Stimulated activated naive CD8-positive, alpha-beta T cell treated with anti-CD3 and anti-CD28 coated beads, Interleukin-15, Interleukin-2, amounts not matched to agents 100 ng/mL and 50 ng/mL, for 24 hours (primary cell): ENCODE measurements around the gene OSBP2.

Experiments used
- H3K27ac Mint-ChIP-seq: one replicate; pipeline ENCODE4 v1.8.0; 2021; ENCODE audit warnings: mild to moderate bottlenecking, mixed read lengths
- H3K27me3 Mint-ChIP-seq: one replicate; pipeline ENCODE4 v1.8.0; 2021; ENCODE audit warnings: mixed read lengths
- H3K36me3 Mint-ChIP-seq: one replicate; pipeline ENCODE4 v1.8.0; 2021; ENCODE audit warnings: low read depth, mixed read lengths
- H3K4me1 Mint-ChIP-seq: one replicate; pipeline ENCODE4 v1.8.0; 2021; ENCODE audit warnings: low read depth, mixed read lengths
- H3K4me3 Mint-ChIP-seq: one replicate; pipeline ENCODE4 v1.8.0; 2021; ENCODE audit warnings: mild to moderate bottlenecking, mixed read lengths
- H3K9me3 Mint-ChIP-seq: one replicate; pipeline ENCODE4 v1.8.0; 2021; ENCODE audit warnings: mixed read lengths

The OSBP2 gene

GRCh38 chr22:30861688-30862552 is 167.2 kb downstream of the OSBP2 start:
- Mint-ChIP-seq H3K36me3 (no peaks in the 10 kb centered on the region), H3K4me1 (no peaks in the 10 kb centered on the region), H3K27ac (no peak overlapping the region), H3K9me3 (no peaks in the 10 kb centered on the region), H3K4me3 (no peak overlapping the region), H3K27me3 (no peaks in the 10 kb centered on the region)

GRCh38 chr22:30863081-30863833 is 168.6 kb downstream of the OSBP2 start:
- Mint-ChIP-seq H3K27me3 (no peaks in the 10 kb centered on the region), H3K4me3 (no peak overlapping the region), H3K4me1 (no peaks in the 10 kb centered on the region), H3K9me3 (no peaks in the 10 kb centered on the region), H3K36me3 (no peaks in the 10 kb centered on the region), H3K27ac (no peak overlapping the region)

GRCh38 chr22:30864441-30865420 is 170.1 kb downstream of the OSBP2 start:
- Mint-ChIP-seq H3K4me1 (no peaks in the 10 kb centered on the region), H3K27ac (no peak overlapping the region), H3K36me3 (no peaks in the 10 kb centered on the region), H3K9me3 (no peaks in the 10 kb centered on the region), H3K4me3 (no peak overlapping the region), H3K27me3 (no peaks in the 10 kb centered on the region)

- H3K4me3 Mint-ChIP-seq, result no peak overlapping the region
- H3K4me1 Mint-ChIP-seq, result no peaks in the 10 kb centered on the region
- no peaks in the 10 kb centered on the region for H3K36me3 Mint-ChIP-seq
- no peaks in the 10 kb centered on the region for H3K27me3 Mint-ChIP-seq
- H3K27ac Mint-ChIP-seq, result no peak overlapping the region
- no peaks in the 10 kb centered on the region for H3K9me3 Mint-ChIP-seq
Observed at GRCh38 chr22:30865656-30866055, 171.0 kb downstream of the OSBP2 start.

- Mint-ChIP-seq H3K4me1 (no peaks in the 10 kb centered on the region), H3K36me3 (no peaks in the 10 kb centered on the region), H3K4me3 (no peak overlapping the region), H3K27me3 (no peaks in the 10 kb centered on the region), H3K9me3 (no peaks in the 10 kb centered on the region), H3K27ac (no peak overlapping the region)
Observed at GRCh38 chr22:30866216-30866615, 171.5 kb downstream of the OSBP2 start.

GRCh38 chr22:30866811-30867271 is 172.2 kb downstream of the OSBP2 start:
- Mint-ChIP-seq H3K27ac (no peak overlapping the region), H3K27me3 (no peaks in the 10 kb centered on the region), H3K36me3 (no peaks in the 10 kb centered on the region)

GRCh38 chr22:30867746-30868662 is 173.3 kb downstream of the OSBP2 start:
- H3K9me3 Mint-ChIP-seq, result no peaks in the 10 kb centered on the region
- no peak overlapping the region for H3K4me3 Mint-ChIP-seq
- no peaks in the 10 kb centered on the region for H3K4me1 Mint-ChIP-seq
- H3K36me3 Mint-ChIP-seq, result no peaks in the 10 kb centered on the region
- no peaks in the 10 kb centered on the region for H3K27me3 Mint-ChIP-seq
- H3K27ac Mint-ChIP-seq, result no peak overlapping the region

More at GRCh38 chr22:30866811-30867271, 172.2 kb downstream of the OSBP2 start:
- Mint-ChIP-seq H3K9me3 (no peaks in the 10 kb centered on the region), H3K4me3 (no peak overlapping the region), H3K4me1 (no peaks in the 10 kb centered on the region)

- no peaks in the 10 kb centered on the region for H3K36me3 Mint-ChIP-seq
- H3K27ac Mint-ChIP-seq, result no peak overlapping the region
- no peaks in the 10 kb centered on the region for H3K4me1 Mint-ChIP-seq
- H3K4me3 Mint-ChIP-seq, result no peak overlapping the region
- H3K9me3 Mint-ChIP-seq, result no peaks in the 10 kb centered on the region
- no peaks in the 10 kb centered on the region for H3K27me3 Mint-ChIP-seq
Observed at GRCh38 chr22:30868663-30869385, 174.2 kb downstream of the OSBP2 start.

GRCh38 chr22:30869667-30870395 is 175.2 kb downstream of the OSBP2 start:
- no peaks in the 10 kb centered on the region for H3K27me3 Mint-ChIP-seq
- no peak overlapping the region for H3K27ac Mint-ChIP-seq
- H3K9me3 Mint-ChIP-seq, result no peaks in the 10 kb centered on the region
- H3K4me1 Mint-ChIP-seq, result no peaks in the 10 kb centered on the region
- H3K36me3 Mint-ChIP-seq, result no peaks in the 10 kb centered on the region
- no peak overlapping the region for H3K4me3 Mint-ChIP-seq

GRCh38 chr22:30870451-30871345 is 176.0 kb downstream of the OSBP2 start:
- H3K4me3 Mint-ChIP-seq, result no peak overlapping the region
- no peaks in the 10 kb centered on the region for H3K27me3 Mint-ChIP-seq
- no peaks in the 10 kb centered on the region for H3K36me3 Mint-ChIP-seq
- H3K4me1 Mint-ChIP-seq, result no peaks in the 10 kb centered on the region
- H3K9me3 Mint-ChIP-seq, result no peaks in the 10 kb centered on the region
- no peak overlapping the region for H3K27ac Mint-ChIP-seq

- Mint-ChIP-seq H3K9me3 (no peaks in the 10 kb centered on the region), H3K4me1 (no peaks in the 10 kb centered on the region), H3K27me3 (no peaks in the 10 kb centered on the region), H3K36me3 (no peaks in the 10 kb centered on the region), H3K4me3 (no peak overlapping the region), H3K27ac (no peak overlapping the region)
Observed at GRCh38 chr22:30871391-30872284, 177.0 kb downstream of the OSBP2 start.
